Measurements from ENCODE around the gene SLC38A3. TPM values are rescaled to one million over a fixed set of nuclear protein-coding genes. Genes with fewer than 3 reads are reported as not detected.
A peak's percentile ranks its signal among the peaks of the same experiment; 100 is the strongest.

The SLC38A3 gene
- total RNA-seq, 1 donor from 2014 or later = 0.17 TPM

DNA sequence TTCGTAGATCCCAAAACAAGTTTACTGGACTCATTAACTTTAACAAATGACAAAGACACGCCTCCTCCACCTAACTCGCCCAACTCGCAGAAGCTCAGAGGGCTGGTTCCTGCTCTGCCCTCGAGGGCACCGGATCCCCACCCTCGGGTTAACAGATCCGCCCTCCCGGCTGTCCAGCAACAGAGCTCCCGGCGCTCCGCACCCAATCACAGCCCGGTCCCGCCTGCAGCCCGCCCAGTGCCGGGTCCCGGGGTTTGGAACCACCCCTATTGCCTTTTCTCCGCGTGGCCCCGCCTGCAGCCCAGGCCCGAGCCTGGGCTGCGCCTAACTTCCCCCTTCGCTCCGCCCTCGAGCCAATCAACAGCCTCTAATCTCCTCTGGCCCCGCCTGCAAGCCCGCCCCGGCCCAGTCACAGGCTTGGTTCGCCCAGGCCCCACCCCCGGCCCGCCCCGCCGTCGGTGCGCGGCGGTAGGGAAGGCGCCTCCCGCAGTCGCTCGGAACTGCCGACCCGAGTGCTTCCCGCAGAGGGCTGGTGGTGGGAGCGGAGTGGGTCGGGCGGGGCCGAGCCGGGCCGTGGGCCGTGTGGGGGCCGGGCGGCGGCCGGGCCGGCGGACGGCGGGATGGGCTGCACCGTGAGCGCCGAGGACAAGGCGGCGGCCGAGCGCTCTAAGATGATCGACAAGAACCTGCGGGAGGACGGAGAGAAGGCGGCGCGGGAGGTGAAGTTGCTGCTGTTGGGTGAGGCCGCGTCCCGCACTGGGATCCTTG, 30.8 kb downstream of the SLC38A3 start, which contains the start of gene GNAI2:
Gene GNAI2 (plus strand): TSS at position 489 of the 768 bp plus-strand sequence. CDS start 132 bp downstream, at position 621.
- Histone ChIP-seq H3K36me3 (no peaks in the 10 kb centered on the region), H3F3A (ENCODE audit: low read depth) (peaks cover 45% of the 10 kb centered on the region), H3K4me1 (peaks cover 53% of the 10 kb centered on the region), H3K4me3 (peak within 1 kb of the TSS; percentile 89), H3K4me2 (peak within 1 kb of the TSS; percentile 97), H3K9me3 (ENCODE audit: low read depth) (no peaks in the 10 kb centered on the region), H3K79me2 (ENCODE audit: low read depth) (peaks cover 50% of the 10 kb centered on the region), H3K27ac (peak within 1 kb of the TSS; percentile 48), H4K20me1 (ENCODE audit: low read depth) (peaks cover 46% of the 10 kb centered on the region), H3K27me3 (no peaks in the 10 kb centered on the region), H2AFZ (replicated peaks) (no peak within 1 kb of the TSS), H3K9ac (peak within 1 kb of the TSS; percentile 82)
- peaks cover 7% of the 10 kb centered on the region for H3K36me3 Mint-ChIP-seq
- H3K9me3 Mint-ChIP-seq = no peaks in the 10 kb centered on the region
- H3K4me1 Mint-ChIP-seq = peaks cover 72% of the 10 kb centered on the region
- H3K27me3 Mint-ChIP-seq (ENCODE audit: insufficient read depth, low read depth) = peaks cover 18% of the 10 kb centered on the region
- peak within 1 kb of the TSS; percentile 100 for H3K4me3 Mint-ChIP-seq
- H3K27ac Mint-ChIP-seq = peak within 1 kb of the TSS; percentile 89
- peak; percentile 100 for DNase-seq (ENCODE audit: low spot score)
- no peak for TF ChIP-seq EZH2 (IDR thresholded peaks at IDR 0.05)
- no peak for TF ChIP-seq EZH2phosphoT487 (IDR thresholded peaks at IDR 0.05)
- TF ChIP-seq CTCF (IDR thresholded peaks at IDR 0.05) = no peak

- peaks cover 57% of the 10 kb centered on the region for H3K79me2 ChIP-seq (ENCODE audit: low read depth)
- no peaks in the 10 kb centered on the region for H3K9me3 Mint-ChIP-seq
- peak overlapping the region; percentile 100 for H3K4me3 Mint-ChIP-seq
- H3K27me3 Mint-ChIP-seq (ENCODE audit: insufficient read depth, low read depth) = peaks cover 20% of the 10 kb centered on the region
- TF ChIP-seq CTCF (IDR thresholded peaks at IDR 0.05) (no peak), EZH2 (IDR thresholded peaks at IDR 0.05) (no peak), EZH2phosphoT487 (IDR thresholded peaks at IDR 0.05) (no peak)
- H3K4me1 Mint-ChIP-seq = peaks cover 72% of the 10 kb centered on the region
- H3K4me1 ChIP-seq = peaks cover 52% of the 10 kb centered on the region
- H3K36me3 ChIP-seq = no peaks in the 10 kb centered on the region
- H3K4me3 ChIP-seq = peak overlapping the region; percentile 89
- peak overlapping the region; percentile 89 for H3K27ac Mint-ChIP-seq
- H3K9ac ChIP-seq = peak overlapping the region; percentile 82
- H3K4me2 ChIP-seq = peak overlapping the region; percentile 97
- no peak overlapping the region for H2AFZ ChIP-seq (replicated peaks)
- no peaks in the 10 kb centered on the region for H3K9me3 ChIP-seq (ENCODE audit: low read depth)
- peaks cover 8% of the 10 kb centered on the region for H3K36me3 Mint-ChIP-seq
- H3F3A ChIP-seq (ENCODE audit: low read depth) = peaks cover 51% of the 10 kb centered on the region
- H4K20me1 ChIP-seq (ENCODE audit: low read depth) = peaks cover 51% of the 10 kb centered on the region
- H3K27me3 ChIP-seq = no peaks in the 10 kb centered on the region
- peak overlapping the region; percentile 16 for H3K27ac ChIP-seq
- peak; percentile 33 for DNase-seq (ENCODE audit: low spot score)
Observed at GRCh38 chr3:50236484-50237132, 31.5 kb downstream of the SLC38A3 start.

DNA sequence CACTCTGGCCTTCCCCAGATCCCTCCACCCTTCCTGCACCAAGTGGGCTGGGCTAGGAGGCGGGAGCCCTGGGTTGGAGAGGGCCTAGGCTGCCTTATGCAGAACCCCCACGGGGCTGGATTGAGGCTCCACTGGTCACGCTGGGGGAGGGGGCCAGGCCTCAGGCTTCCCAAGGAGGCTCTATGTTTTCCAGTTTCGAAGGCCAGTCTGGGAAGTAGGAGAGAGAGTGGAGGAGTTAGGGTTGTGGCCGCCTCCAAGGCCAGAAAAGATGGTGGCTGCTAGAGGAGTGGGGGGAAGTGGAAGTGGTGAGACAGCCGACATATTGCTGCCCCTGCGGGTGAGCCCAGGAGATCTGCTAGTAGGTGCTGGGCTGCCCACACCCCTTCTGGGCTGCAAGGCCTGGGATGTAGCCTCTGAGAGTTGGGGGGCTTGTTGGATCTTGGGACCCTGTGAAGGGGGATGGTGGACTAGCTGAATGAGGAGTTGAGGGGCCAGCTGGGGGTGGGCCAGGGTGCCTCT, 32.1 kb downstream of the SLC38A3 start:
- Mint-ChIP-seq H3K36me3 (peaks cover 8% of the 10 kb centered on the region), H3K27ac (peak overlapping the region; percentile 89), H3K9me3 (no peaks in the 10 kb centered on the region), H3K4me1 (peaks cover 75% of the 10 kb centered on the region), H3K27me3 (ENCODE audit: insufficient read depth, low read depth) (peaks cover 23% of the 10 kb centered on the region), H3K4me3 (peak overlapping the region; percentile 100)
- Histone ChIP-seq H3K9ac (peak overlapping the region; percentile 82), H4K20me1 (ENCODE audit: low read depth) (peaks cover 57% of the 10 kb centered on the region), H3K27ac (peak overlapping the region; percentile 16), H3K9me3 (ENCODE audit: low read depth) (no peaks in the 10 kb centered on the region), H2AFZ (replicated peaks) (no peak overlapping the region), H3K4me1 (peaks cover 52% of the 10 kb centered on the region), H3K27me3 (no peaks in the 10 kb centered on the region), H3K4me3 (peak overlapping the region; percentile 89), H3K36me3 (no peaks in the 10 kb centered on the region), H3K4me2 (peak overlapping the region; percentile 97), H3F3A (ENCODE audit: low read depth) (peaks cover 53% of the 10 kb centered on the region), H3K79me2 (ENCODE audit: low read depth) (peaks cover 62% of the 10 kb centered on the region)
- TF ChIP-seq CTCF (IDR thresholded peaks at IDR 0.05) (no peak), EZH2 (IDR thresholded peaks at IDR 0.05) (no peak), EZH2phosphoT487 (IDR thresholded peaks at IDR 0.05) (no peak)
- peak; percentile 65 for DNase-seq (ENCODE audit: low spot score)

Measured in neural progenitor cell (in vitro differentiated cells).